Tibial nerve (tissue), 4 donors: ENCODE measurements around the gene HOXC13. TPM values are rescaled to one million over a fixed set of nuclear protein-coding genes. Genes with fewer than 3 reads are reported as not detected.

Source experiments
- DNase-seq, 2 donors: peaks; one replicate each; pipeline ENCODE4 v3.0.0-alpha.2; 2019; ENCODE audit warnings: low spot score in 2 of 2
- H3K27ac ChIP-seq, 4 donors: fragments of 200-600 bp; sonication (generic) in 3 of 4; one replicate each; pipeline ENCODE4 v1.5.1; 2017 to 2019; ENCODE audit warnings: mild to moderate bottlenecking in 1 of 4
- H3K27me3 ChIP-seq, 2 donors: fragments of 200-600 bp; sonication (generic) in 1 of 2; one replicate each; pipeline versions ENCODE4 v1.5.1 to v1.6.0; 2017 to 2019
- H3K36me3 ChIP-seq, 3 donors: fragments of 200-600 bp; sonication (generic); one replicate each; pipeline ENCODE4 v1.5.1; 2018 to 2019
- H3K4me1 ChIP-seq, 4 donors: fragments of 200-600 bp; sonication (generic) in 3 of 4; one replicate each; pipeline ENCODE4 v1.5.1; 2017 to 2019
- H3K4me3 ChIP-seq, 4 donors: fragments of 200-600 bp; sonication (generic) in 3 of 4; one replicate each; pipeline ENCODE4 v1.5.1; 2017 to 2019; ENCODE audit warnings: mild to moderate bottlenecking in 1 of 4, moderate library complexity in 1 of 4
- H3K9me3 ChIP-seq, 4 donors: fragments of 200-600 bp; sonication (generic) in 3 of 4; one replicate each; pipeline ENCODE4 v1.5.1; 2017 to 2019
- CTCF ChIP-seq, 5 experiments: fragments of 200-600 bp in 3 of 5; fragments of 450-650 bp in 2 of 5; sonication (generic) in 3 of 5; IDR thresholded peaks; one replicate each; pipeline ENCODE4 v1.5.1; 2016 to 2019; ENCODE audit warnings: antibody characterized with exemption in 5 of 5, mild to moderate bottlenecking in 3 of 5, moderate library complexity in 2 of 5
- EP300 ChIP-seq, 2 donors: sonication (generic); formaldehyde crosslinking; IDR thresholded peaks; one replicate each; pipeline ENCODE4 v1.6.1; 2017; ENCODE audit warnings: antibody characterized with exemption in 2 of 2, mild to moderate bottlenecking in 1 of 2
- POLR2A ChIP-seq, 2 donors: fragments of 450-650 bp; IDR thresholded peaks; one replicate each; pipeline ENCODE4 v1.6.1; 2017; ENCODE audit warnings: antibody characterized with exemption in 2 of 2, mild to moderate bottlenecking in 2 of 2, moderate library complexity in 2 of 2
- WGBS, 2 donors: methylation state at CpG; one replicate each; pipeline ENCODE4 v1.1.5; 2018; 5-methylcytosine and 5-hydroxymethylcytosine counted together
- total RNA-seq, 4 donors: library from RNA; depleted of rRNA; stranded (reverse); fragments of >200 nt; gene quantifications; one replicate each; pipeline ENCODE4 v1.1.0, GENCODE V29; 2016

HOXC13 gene
- total RNA-seq, 4 donors from 2014 or later = not detected

- WGBS, 2 donors = 4 to 5% methylated on average over 29 to 31 of the region's 31 CpGs
Observed at GRCh38 chr12:53928054-53928835, 10.4 kb upstream of the HOXC13 start.

GRCh38 chr12:53929527-53929926 lies 9.1 kb upstream of the HOXC13 start:
- Histone ChIP-seq H3K27me3 (peaks cover 4 to 100% of the 10 kb centered on the region in 2 donors), H3K27ac (no peak overlapping the region), H3K4me3 (no peak overlapping the region), H3K4me1 (peaks cover 0 to 10% (median 0%) of the 10 kb centered on the region in 4 donors), H3K9me3 (no peaks in the 10 kb centered on the region), H3K36me3 (no peaks in the 10 kb centered on the region)
- no peak for DNase-seq
- TF ChIP-seq POLR2A (IDR thresholded peaks at IDR 0.05) = no peak
- no peak for TF ChIP-seq EP300 (IDR thresholded peaks at IDR 0.05)
- TF ChIP-seq CTCF (IDR thresholded peaks at IDR 0.05) = no peak
- WGBS, 2 donors = 11% methylated on average over 4 of the region's 4 CpGs

More at GRCh38 chr12:53928054-53928835, 10.4 kb upstream of the HOXC13 start:
- peaks cover 4 to 100% of the 10 kb centered on the region in 2 donors for H3K27me3 ChIP-seq
- no peak overlapping the region for H3K27ac ChIP-seq
- no peaks in the 10 kb centered on the region for H3K9me3 ChIP-seq
- TF ChIP-seq CTCF (IDR thresholded peaks at IDR 0.05) (no peak), EP300 (IDR thresholded peaks at IDR 0.05) (no peak), POLR2A (IDR thresholded peaks at IDR 0.05) (no peak)
- peaks cover 0 to 10% (median 0%) of the 10 kb centered on the region in 4 donors for H3K4me1 ChIP-seq
- no peak for DNase-seq
- H3K36me3 ChIP-seq = no peaks in the 10 kb centered on the region
- H3K4me3 ChIP-seq = no peak overlapping the region

GRCh38 chr12:53930591-53931255 lies 7.9 kb upstream of the HOXC13 start:
- DNase-seq = no peak
- Histone ChIP-seq H3K27ac (no peak overlapping the region), H3K9me3 (no peaks in the 10 kb centered on the region), H3K27me3 (peaks cover 4 to 100% of the 10 kb centered on the region in 2 donors), H3K4me3 (no peak overlapping the region), H3K36me3 (no peaks in the 10 kb centered on the region), H3K4me1 (peaks cover 0 to 17% (median 5%) of the 10 kb centered on the region in 4 donors)
- TF ChIP-seq CTCF (IDR thresholded peaks at IDR 0.05) (no peak), EP300 (IDR thresholded peaks at IDR 0.05) (no peak), POLR2A (IDR thresholded peaks at IDR 0.05) (no peak)
- 8 to 10% methylated on average over 30 of the region's 30 CpGs for WGBS, 2 donors

GRCh38 chr12:53931844-53932581 lies 6.6 kb upstream of the HOXC13 start:
- TF ChIP-seq POLR2A (IDR thresholded peaks at IDR 0.05) = no peak
- no peak for TF ChIP-seq CTCF (IDR thresholded peaks at IDR 0.05)
- no peak for TF ChIP-seq EP300 (IDR thresholded peaks at IDR 0.05)
- Histone ChIP-seq H3K36me3 (no peaks in the 10 kb centered on the region), H3K27ac (no peak overlapping the region), H3K4me3 (no peak overlapping the region), H3K4me1 (peaks cover 0 to 20% (median 5%) of the 10 kb centered on the region in 4 donors), H3K9me3 (no peaks in the 10 kb centered on the region), H3K27me3 (peaks cover 4 to 100% of the 10 kb centered on the region in 2 donors)
- no peak for DNase-seq
- 55 to 56% methylated on average over 4 of the region's 4 CpGs for WGBS, 2 donors
